Measurements from ENCODE around the gene KLHDC4. TPM values are rescaled to one million over a fixed set of nuclear protein-coding genes. Genes with fewer than 3 reads are reported as not detected.
A peak's percentile ranks its signal among the peaks of the same experiment; 100 is the strongest.

The KLHDC4 gene
- total and polyA plus RNA-seq, 2 of the 4 experiments (the other 2 are of a cell fraction) = 13.6 to 19.0 TPM

DNA sequence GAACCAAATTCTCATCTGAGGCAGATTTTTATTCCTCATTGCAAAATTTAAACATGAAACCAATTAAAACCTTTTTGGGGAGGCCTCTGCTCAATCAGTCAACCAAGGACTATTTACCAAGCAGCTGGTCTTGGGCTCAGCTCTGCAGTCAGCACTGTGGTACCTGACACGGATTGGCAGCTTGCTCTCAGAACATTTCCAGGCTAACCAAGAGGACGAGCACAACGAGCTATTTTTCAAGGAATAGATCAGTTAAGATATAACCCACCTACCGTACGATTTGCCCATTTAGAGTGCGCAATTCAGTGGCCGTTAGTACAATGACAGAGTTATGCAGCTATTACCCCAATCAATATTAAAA is 26.4 kb upstream of the KLHDC4 start:
- Histone ChIP-seq H3K4me1 (ENCODE audit: control insufficient read depth, insufficient read depth, low read length) (peaks cover 25% of the 10 kb centered on the region), H3K14ac (replicated peaks; ENCODE audit: low read depth, low read length) (no peak overlapping the region), H4K20me1 (ENCODE audit: insufficient read depth, low read length) (no peaks in the 10 kb centered on the region), H2BK20ac (ENCODE audit: low read depth, low read length) (no peak overlapping the region), H3K9me1 (ENCODE audit: insufficient read depth, low read length) (peaks cover 19% of the 10 kb centered on the region), H3K23ac (ENCODE audit: low read depth, low read length) (no peak overlapping the region), H3K18ac (ENCODE audit: low read depth, low read length) (no peak overlapping the region), H4K8ac (ENCODE audit: low read depth in 2 of 2, low read length in 2 of 2) (no peak overlapping the region), H3K36me3 (ENCODE audit: control insufficient read depth, insufficient read depth, low read length) (no peaks in the 10 kb centered on the region), H3K4ac (ENCODE audit: low read depth, low read length) (no peak overlapping the region), H3K56ac (ENCODE audit: extremely low read depth, insufficient read depth, low read length) (no peak overlapping the region), H2BK15ac (ENCODE audit: low read depth, low read length) (peak overlapping the region; percentile 70; the same call in 1 of the 3 replicates), H4K5ac (ENCODE audit: low read depth, low read length) (no peak overlapping the region), H2AK5ac (ENCODE audit: low read depth, low read length) (no peak overlapping the region), H3K9ac (ENCODE audit: low read depth, low read length) (no peak overlapping the region), H2BK120ac (ENCODE audit: low read depth, low read length) (0 out of 2 replicates have a peak overlapping the region, but pooled peaks have one; percentile 1), H4K91ac (ENCODE audit: insufficient read depth, low read depth, low read length) (no peak overlapping the region), H3K4me2 (ENCODE audit: low read depth, low read length) (no peak overlapping the region), H3K27ac (ENCODE audit: insufficient read depth, low read length) (no peak overlapping the region), H3K79me1 (ENCODE audit: low read depth in 1 of 2, low read length in 2 of 2) (no peaks in the 10 kb centered on the region), H2AFZ (replicated peaks; ENCODE audit: low read length, poor library complexity) (no peak overlapping the region), H3K27me3 (ENCODE audit: control insufficient read depth, insufficient read depth, low read length) (no peaks in the 10 kb centered on the region), H3K4me3 (ENCODE audit: insufficient read depth, low read depth, low read length) (no peak overlapping the region), H2BK5ac (ENCODE audit: low read depth, low read length, poor library complexity, severe bottlenecking) (no peak overlapping the region), H2AK9ac (replicated peaks; ENCODE audit: low read depth, low read length, poor library complexity) (no peak overlapping the region), H3K9me3 (ENCODE audit: control insufficient read depth, insufficient read depth, low read length) (no peaks in the 10 kb centered on the region)
- dilution Hi-C loops (cut with HindIII; ENCODE audit: low sequenced_read_pairs, unreplicated experiment) (no loop called here), intact Hi-C loops (cut with micrococcal nuclease) (no loop called here), in situ Hi-C loops (cut with MboI; ENCODE audit: low sequenced_read_pairs) (no loop called here)
- BruUV-seq (replicated peaks) = no TSS peak
- ATAC-seq (ENCODE audit: low read depth) (no peak), DNase-seq (no peak)
- no peak for TF ChIP-seq NFE2L2 (IDR thresholded peaks at IDR 0.05; ENCODE audit: low read depth, low read length)
- TF ChIP-seq SMC3 (IDR thresholded peaks at IDR 0.05; ENCODE audit: low read depth, low read length) = no peak
- TF ChIP-seq CEBPB (IDR thresholded peaks at IDR 0.05; ENCODE audit: low read depth, low read length) = no peak
- TF ChIP-seq, protein P1, sequence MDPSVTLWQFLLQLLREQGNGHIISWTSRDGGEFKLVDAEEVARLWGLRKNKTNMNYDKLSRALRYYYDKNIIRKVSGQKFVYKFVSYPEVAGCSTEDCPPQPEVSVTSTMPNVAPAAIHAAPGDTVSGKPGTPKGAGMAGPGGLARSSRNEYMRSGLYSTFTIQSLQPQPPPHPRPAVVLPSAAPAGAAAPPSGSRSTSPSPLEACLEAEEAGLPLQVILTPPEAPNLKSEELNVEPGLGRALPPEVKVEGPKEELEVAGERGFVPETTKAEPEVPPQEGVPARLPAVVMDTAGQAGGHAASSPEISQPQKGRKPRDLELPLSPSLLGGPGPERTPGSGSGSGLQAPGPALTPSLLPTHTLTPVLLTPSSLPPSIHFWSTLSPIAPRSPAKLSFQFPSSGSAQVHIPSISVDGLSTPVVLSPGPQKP (IDR thresholded peaks at IDR 0.05; ENCODE audit: borderline replicate concordance, low read depth, low read length) = no peak
- TF ChIP-seq, protein P2, sequence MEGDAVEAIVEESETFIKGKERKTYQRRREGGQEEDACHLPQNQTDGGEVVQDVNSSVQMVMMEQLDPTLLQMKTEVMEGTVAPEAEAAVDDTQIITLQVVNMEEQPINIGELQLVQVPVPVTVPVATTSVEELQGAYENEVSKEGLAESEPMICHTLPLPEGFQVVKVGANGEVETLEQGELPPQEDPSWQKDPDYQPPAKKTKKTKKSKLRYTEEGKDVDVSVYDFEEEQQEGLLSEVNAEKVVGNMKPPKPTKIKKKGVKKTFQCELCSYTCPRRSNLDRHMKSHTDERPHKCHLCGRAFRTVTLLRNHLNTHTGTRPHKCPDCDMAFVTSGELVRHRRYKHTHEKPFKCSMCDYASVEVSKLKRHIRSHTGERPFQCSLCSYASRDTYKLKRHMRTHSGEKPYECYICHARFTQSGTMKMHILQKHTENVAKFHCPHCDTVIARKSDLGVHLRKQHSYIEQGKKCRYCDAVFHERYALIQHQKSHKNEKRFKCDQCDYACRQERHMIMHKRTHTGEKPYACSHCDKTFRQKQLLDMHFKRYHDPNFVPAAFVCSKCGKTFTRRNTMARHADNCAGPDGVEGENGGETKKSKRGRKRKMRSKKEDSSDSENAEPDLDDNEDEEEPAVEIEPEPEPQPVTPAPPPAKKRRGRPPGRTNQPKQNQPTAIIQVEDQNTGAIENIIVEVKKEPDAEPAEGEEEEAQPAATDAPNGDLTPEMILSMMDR (conservative IDR thresholded peaks at IDR 0.05; ENCODE audit: low read depth, low read length) = no peak
- TF ChIP-seq MAZ (IDR thresholded peaks at IDR 0.05; ENCODE audit: borderline replicate concordance, low read depth, low read length) = no peak
- ChIA-PET CTCF (interaction anchor here (1.0 kb wide), 1 partner anchor 14 kb away, joined by 4 read pairs; no protein-coding TSS in a partner anchor), POLR2A (ENCODE audit: unreplicated experiment) (no interaction called here)
- WGBS, 2 experiments (ENCODE audit: extremely low coverage in 2 of 2, insufficient read length in 1 of 2) = 96% methylated on average over 7 of the region's 7 CpGs; no CpG with 5 or more reads in 1 of the 2 experiments

All from IMR-90 (cell line).